Endothelial cell of hepatic sinusoid (primary cell): Measurements from ENCODE around the gene GPR12.
"Not testable (repeated sequence)": the region's sequence is repeated elsewhere in the genome, so short reads cannot be mapped to it uniquely, and the experiment has no call there.

ENCODE experiments used
- in situ Hi-C: cut with HindIII; loops from 2 replicates; pipeline ENCODE4 v1.10.0; 2017; ENCODE audit warnings: low sequenced_read_pairs

The GPR12 gene

GRCh38 chr13:26749285-26749684 lies 11.3 kb downstream of the GPR12 start:
- in situ Hi-C loops = no loop called here

- in situ Hi-C loops = no loop called here
These were observed 12.9 kb downstream of the GPR12 start for GRCh38 chr13:26747706-26748105.

GRCh38 chr13:26743971-26744370 lies 16.6 kb downstream of the GPR12 start:
- in situ Hi-C loops = no loop called here

GRCh38 chr13:26742691-26743358 lies 17.8 kb downstream of the GPR12 start:
- in situ Hi-C loops = no loop called here

GRCh38 chr13:26735677-26736076 lies 24.9 kb downstream of the GPR12 start:
- in situ Hi-C loops = no loop called here

GRCh38 chr13:26727633-26728032 lies 33.0 kb downstream of the GPR12 start:
- in situ Hi-C loops = no loop called here

GRCh38 chr13:26727122-26727521 lies 33.5 kb downstream of the GPR12 start:
- in situ Hi-C loops = no loop called here

- in situ Hi-C loops = no loop called here
These were observed 33.9 kb downstream of the GPR12 start for GRCh38 chr13:26726684-26727083.

GRCh38 chr13:26723620-26724019 lies 37.0 kb downstream of the GPR12 start:
- in situ Hi-C loops = not testable (repeated sequence)

GRCh38 chr13:26722321-26722720 lies 38.3 kb downstream of the GPR12 start:
- in situ Hi-C loops = no loop called here

GRCh38 chr13:26721251-26722121 lies 39.1 kb downstream of the GPR12 start:
- in situ Hi-C loops = no loop called here

- in situ Hi-C loops = no loop called here
These were observed 41.1 kb downstream of the GPR12 start for GRCh38 chr13:26719356-26719945.

- in situ Hi-C loops = no loop called here
These were observed 41.7 kb downstream of the GPR12 start for GRCh38 chr13:26718872-26719271.

- in situ Hi-C loops = no loop called here
These were observed 42.4 kb downstream of the GPR12 start for GRCh38 chr13:26718146-26718545.

GRCh38 chr13:26716984-26717383 lies 43.6 kb downstream of the GPR12 start:
- in situ Hi-C loops = no loop called here

GRCh38 chr13:26713341-26713740 lies 47.2 kb downstream of the GPR12 start:
- in situ Hi-C loops = no loop called here

- in situ Hi-C loops = no loop called here
These were observed 49.4 kb downstream of the GPR12 start for GRCh38 chr13:26711211-26711610.

GRCh38 chr13:26710166-26710565 lies 50.4 kb downstream of the GPR12 start:
- in situ Hi-C loops = no loop called here

- in situ Hi-C loops = no loop called here
These were observed 51.1 kb downstream of the GPR12 start for GRCh38 chr13:26709461-26709860.

GRCh38 chr13:26708007-26708297 lies 52.6 kb downstream of the GPR12 start:
- in situ Hi-C loops = no loop called here

GRCh38 chr13:26707122-26708006 lies 53.2 kb downstream of the GPR12 start:
- in situ Hi-C loops = no loop called here
